Activated CD4-positive, alpha-beta T cell treated with anti-CD3 and anti-CD28 coated beads, Interleukin-2, amount 50 U/mL, for 24 hours (primary cell): ENCODE results near the gene HDAC9.

Experiments
- DNase-seq, 2 donors: peaks; one replicate each; pipeline ENCODE4 v3.0.0-alpha.2; 2020; ENCODE audit warnings: low read depth in 1 of 2, low spot score in 1 of 2

HDAC9 gene

DNA sequence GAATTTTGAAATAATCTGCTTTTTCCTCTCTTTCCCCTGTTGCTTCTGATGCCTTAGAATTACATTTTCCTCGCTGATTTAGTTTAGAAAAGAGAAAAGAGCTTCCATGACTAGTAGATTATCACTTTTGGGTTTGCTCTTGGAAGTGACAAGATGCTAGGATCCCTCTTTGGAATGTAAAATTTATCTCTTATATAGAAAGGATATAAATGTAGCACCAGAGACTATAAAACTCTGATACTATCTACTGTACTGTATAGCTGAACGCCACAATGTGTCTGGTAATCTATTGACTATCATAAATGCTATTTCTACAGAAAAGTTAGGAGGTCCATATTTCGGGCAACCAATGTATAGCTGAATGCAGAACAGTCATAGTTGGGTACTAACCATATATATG, 1.1 kb upstream of the HDAC9 start:
- DNase-seq, result no peak

DNA sequence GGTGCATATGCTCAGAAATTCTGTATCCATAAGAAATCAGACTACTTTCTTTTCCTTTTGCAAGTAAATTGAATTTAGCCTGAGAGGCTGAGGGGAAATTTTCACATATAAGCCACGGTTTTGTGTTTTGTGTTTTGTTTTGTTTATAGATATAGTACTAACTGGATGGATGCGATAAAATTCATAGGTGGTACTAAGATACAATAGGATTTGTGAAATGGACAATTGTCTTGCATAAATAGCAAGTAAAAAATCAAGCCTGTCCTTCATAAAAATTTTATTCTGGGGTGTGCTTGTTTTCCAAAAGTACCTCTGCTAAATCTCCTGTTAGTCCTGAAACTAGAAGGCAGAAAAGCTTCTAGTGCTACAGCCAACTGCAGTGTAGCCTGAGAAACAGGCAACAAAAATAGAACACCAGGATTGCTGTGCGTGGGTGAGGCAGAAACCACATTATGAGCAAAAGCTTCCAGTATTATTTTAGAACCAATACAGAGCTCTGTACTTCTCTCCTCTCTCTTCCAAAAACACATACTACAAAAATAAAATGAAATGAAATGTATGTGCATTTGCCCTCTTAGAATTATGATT, 634 bp upstream of the HDAC9 start:
- no peak for DNase-seq

DNA sequence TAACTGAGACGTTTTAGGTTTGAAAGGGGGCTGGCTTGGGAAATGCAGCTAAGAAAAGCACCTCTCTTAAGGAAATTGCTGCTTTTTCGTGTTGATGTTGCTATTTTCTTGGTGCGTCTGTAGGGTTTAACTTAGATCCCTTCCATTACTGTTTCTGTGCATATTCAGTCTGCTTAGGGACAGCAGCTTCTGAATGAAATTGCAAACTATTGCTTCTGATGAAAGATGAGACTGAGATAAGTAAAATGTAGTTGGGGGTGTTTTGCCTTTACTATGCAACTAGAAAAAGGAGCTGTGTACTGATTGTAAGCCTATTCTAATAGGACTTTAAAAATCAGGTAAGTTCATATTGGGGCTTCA, 772 bp downstream of the HDAC9 start:
- DNase-seq, result no peak

DNA sequence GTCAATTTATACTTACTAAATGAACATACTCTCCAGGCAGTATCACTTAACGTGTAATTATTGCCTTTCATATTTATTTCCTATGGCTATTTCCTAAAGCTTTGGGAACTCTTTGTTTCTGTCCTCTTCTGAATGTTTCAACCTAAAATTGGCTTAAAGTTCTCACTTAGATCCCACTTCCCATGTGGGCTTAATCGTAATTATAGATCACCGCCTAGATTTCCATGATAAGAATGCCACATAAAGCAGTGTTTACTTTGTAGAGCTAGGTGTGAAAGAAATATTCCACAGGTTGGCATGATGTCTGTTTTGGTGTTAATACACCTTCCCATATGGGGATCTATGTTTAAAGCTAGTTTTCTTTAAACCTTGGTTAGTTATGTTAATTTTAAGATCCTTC, 1.5 kb downstream of the HDAC9 start:
- DNase-seq, result no peak

DNA sequence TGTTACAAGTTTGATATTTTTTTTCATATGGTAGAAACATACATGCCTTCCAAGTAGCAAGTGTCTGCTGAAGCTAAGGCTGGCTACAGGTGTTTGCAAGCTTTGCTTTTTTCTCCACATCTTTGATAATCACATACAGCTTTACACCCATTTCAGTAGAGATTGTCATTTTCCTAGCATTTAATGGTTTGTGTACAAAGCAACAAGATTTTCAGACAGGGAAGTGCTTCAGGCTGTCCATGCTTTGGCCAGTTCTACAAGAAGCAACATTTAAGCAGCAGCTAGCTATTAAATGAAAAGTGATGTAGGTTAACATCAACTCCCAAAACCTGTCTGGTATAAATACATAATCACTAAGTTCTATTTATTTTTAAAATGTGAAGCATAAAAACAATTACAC, 2.3 kb downstream of the HDAC9 start:
- DNase-seq, result no peak

DNA sequence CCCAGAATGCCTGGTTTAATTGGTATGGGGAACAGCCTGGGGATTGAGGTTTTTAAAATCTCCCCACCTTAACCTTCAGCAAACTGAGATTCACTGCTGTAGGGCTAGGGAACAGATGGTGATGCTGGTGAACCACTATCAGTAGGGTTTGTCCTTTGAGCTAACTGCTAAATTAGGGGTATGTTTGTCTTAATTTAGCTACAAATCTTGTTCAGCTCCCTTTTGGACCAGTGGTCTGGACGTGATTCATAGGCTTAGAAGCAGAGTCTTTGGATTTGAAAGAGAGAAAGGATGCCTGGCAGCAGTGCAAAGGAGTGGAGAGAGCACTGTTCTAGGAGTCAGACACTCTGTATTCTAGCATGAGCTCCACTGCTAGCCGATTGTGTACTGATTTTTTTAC, 2.8 kb downstream of the HDAC9 start:
- no peak for DNase-seq

DNA sequence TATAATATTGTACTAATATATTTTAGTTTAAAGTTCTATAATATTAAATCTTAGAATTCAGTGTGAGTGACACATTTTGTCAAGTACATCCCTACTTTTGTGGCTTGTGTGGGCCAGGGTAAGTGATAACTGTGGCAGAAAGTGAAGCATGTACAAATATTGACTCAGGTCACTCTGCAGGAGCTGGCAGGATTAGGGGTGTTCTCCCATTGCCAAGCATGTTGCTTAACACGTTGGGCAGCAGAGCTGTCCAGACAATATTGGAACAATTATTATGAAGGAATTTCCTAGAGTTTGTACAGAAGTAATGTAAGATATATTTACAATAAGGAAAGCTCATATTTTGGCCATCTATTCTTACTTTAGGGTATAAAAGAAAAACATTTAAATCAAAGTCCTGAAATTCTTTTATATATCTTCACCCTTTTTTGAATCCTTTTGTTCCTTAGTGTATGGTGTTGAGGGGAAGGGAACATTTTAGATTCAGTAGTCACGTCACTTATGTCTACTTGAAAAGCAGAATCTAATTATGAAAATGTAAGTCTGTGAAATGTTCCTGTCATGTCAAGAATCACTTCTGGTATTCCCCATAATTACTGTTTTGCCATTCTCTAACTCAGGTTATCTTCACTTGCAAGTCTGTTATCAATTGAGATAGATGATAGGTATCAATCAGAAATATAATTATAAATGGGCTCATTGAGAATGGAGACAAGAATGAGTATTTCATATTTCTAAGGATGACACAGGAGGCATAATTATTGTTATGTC, 4.0 kb downstream of the HDAC9 start:
- no peak for DNase-seq

DNA sequence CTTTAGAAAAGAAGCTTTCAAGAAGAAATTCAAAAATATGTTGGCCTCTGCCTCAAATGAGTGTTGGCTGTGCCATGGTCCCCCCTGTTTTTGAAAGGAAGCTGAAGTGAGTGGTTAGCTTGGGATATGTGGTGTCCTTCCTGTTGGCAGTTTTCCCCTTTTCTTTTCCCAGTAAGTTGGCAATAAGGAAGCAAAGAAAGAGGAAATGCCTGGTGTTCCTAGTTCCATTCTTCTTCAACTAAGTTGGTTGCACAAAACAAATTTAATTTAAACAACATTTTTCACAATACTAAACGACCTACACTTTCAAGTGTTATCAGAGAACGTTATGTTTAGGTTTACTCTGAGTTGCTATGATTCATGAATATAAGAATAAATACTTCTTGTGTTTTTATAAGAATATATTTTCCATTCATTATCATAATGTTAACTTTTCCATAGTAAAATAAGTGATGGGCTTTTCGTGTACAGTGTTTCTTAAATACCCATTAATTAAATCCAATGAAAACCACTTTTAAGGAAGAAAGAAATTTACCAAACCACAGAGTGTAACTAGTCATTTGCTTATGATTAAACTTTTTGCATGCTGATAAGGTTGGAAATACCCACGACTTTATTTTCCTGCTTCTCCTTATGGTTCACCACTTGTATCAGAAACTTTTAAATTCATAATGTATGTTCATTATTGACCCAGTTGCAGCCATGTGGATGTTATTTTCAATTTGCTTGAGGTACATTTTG, 7.7 kb downstream of the HDAC9 start:
- DNase-seq, result no peak

DNA sequence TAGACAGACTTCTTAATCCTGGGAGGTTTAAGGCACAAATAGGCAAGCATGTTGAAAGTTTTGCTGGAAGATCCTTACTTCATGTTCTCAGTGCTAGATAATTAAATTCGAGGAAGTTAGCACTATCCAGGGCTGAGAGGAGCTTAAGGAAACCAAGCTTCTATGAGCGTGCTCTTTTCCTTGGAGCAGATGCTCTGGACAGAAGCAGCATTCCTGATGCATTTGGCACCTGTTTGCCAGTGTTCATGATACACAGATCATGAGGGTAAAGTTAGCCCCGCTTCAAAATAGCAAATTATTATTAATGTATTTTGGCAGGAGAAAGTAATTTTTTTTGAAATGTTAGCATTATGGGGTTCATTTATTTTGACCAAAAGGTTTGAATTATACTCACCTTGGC, 9.4 kb downstream of the HDAC9 start:
- no peak for DNase-seq

DNA sequence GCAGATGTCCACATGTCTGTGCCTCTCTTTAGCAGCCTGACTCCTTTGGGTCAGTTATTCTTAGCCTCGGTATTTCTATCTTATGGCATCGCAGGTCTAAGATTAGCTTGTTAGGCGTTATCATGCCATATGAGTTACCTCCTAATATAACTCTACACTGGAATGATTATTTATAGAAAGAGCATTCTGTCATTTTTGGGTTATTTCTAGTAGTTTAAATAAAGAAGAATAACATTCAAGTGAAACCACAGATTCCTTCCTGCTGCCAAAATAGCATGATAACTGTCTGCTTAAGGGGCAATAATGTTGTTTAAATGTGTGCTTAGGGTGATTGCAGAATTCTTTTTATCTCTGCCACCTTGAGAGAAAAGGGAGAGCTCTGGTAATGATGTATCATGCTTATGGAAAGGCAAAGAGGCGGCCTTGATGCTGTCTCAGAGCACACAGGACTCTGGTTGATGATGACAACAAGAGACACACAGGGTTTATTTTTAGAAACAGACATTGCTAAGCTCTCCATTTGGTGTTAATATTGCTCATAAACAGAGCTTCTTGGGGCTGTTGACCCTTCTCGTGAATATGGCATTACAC, 10.4 kb downstream of the HDAC9 start:
- no peak for DNase-seq

DNA sequence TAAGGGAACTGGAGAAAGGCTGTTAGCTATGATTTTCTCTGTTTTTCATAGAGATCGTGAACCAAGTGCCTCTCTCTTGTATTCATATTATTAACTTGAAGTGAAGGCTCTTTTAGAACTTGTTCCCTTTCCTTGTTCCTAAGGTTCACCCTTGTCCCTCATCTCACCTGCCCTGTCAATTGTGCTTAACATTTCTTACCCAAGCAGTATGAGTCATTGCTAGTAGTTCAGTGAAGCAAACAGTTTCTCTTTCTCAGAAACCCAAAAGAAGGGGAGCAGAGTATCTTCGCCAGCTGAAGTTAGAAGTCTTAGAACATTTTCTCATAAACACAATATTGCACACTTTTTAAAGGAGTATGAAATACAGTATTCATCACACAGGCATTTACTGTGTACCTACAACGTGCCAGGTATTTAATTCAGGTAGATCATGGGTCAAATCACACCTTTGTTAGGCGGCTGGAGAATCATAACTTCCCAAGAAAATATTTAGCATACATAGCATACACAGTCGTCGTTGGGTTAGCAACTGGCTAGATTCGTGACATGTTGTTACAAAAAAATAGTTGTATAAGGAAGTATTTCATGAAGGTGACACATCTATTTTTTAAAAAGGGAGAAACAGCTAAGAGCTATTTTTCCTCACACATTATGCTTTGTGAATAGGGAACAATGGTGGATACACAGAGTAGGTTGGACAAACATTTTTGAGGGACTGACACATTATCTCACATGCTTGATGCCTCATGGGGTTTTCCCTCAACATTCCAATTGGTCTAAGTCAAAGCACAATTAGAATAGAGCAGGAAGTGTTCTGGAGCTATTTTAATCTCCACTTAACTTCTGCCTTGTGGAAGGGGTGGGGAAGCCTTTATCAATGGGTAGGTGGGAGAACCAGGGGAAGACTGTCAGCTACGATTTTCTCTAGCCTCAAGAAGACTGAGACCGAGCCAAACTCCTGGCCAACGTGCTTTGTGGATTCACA, 13.2 kb downstream of the HDAC9 start:
- DNase-seq, result no peak

DNA sequence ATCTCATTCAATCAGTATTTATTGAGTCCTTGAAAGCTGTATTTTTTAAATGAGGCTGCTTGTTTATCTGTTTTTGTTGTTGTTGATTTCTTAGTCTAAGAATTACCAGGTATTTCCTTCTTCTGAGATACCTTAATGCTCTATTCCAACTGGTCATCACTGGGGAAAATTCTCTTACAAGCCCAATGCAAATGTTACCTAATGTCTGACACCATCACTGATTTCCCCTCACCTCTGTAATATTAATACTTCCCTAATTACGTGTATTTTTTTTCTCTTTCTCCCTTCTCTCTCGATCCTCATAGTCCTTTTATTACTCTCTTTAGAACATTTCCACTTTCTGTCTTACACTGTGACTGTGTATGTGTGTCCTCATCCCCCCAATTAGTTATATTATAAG, 13.9 kb downstream of the HDAC9 start:
- no peak for DNase-seq

DNA sequence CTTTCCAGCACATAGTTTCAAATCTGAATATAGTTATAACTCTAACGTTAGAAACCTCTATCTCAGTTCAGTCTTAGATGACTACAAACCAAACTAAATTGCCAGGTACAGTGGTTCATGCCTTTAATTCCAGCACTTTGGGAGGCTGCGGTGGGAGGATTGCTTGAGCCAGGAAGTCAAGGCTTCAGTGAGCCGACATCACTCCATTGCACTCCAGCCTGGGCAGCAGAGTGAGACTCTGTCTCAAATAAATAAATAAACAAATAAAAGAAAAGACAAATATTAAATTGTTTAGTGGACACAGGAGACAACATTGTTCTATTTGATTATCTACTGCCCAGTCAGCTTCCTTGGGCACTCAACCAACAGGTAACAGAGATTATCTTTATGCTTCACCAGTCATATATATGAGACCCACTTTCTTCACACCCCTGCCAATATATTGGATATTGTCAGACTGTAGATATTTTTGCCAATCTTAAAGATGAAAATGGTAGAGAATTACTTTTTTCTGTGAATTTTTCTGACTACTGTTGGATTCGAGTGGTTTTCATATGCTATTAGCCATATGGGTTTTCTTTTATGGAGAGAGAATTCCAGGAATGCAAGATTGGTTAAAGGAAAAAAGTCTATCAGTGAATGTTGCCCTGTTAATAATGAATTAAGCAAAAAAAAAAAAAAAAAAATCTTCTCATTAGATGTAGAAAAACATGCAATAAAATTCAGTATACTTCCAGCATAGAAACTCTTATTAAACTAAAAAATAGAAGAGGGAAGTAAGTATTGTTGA, 16.0 kb downstream of the HDAC9 start:
- DNase-seq, result no peak

DNA sequence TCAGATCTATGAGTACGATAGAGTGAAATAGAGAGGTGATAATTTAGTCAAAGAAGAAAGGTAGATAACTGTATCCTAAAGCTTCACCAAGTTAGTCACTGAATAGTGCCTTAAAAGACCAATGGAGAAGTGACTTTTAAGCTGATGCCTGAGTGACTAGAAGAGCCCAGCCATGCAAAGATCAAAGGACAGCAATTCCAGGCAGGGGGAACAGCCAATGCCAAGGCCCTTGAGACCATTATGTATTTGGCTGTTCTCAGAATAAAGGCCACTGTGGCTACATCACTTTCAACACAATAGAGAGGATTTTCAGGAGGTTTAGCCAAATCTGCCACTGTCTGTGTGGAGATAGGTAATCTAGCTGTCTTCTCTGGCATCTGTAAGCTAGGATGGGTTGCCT, 17.8 kb downstream of the HDAC9 start:
- DNase-seq, result no peak

DNA sequence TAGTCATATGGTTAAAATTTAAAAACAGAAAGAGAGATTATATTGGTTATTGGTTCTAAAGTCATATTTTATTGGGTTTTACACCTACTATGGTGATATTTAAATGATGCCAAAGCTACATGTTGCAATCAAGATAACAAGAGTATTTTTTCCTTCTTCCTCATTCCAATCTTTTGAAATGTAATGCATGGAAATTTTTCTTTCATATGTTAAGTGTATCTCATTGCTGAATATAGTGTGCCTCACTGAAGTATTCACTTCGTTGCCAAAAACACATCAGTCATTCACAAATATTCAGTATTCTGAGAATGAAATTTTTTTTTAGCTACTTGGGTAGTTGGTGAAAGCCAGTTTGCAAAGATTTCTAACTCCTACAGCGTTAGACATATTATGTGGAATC, 19.5 kb downstream of the HDAC9 start:
- DNase-seq, result no peak

DNA sequence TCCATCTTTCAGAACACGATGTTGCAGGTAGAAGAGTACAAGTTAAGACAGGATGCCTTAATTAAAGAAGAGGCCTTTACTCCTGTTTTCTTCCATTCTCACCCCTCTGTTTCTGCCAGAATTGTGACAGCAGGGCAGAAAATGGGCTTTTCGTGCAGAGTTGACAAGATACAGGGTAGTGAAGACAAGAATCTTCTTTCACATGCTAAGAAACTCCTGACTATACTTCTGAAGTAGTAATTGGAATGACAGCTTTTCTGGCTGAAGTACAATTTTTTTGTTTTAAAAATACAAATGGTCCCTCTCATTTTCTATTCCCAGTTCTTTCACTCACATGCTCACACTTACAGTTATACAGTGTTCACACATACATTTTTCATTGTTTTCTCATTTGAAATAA, 22.1 kb downstream of the HDAC9 start:
- DNase-seq, result no peak

DNA sequence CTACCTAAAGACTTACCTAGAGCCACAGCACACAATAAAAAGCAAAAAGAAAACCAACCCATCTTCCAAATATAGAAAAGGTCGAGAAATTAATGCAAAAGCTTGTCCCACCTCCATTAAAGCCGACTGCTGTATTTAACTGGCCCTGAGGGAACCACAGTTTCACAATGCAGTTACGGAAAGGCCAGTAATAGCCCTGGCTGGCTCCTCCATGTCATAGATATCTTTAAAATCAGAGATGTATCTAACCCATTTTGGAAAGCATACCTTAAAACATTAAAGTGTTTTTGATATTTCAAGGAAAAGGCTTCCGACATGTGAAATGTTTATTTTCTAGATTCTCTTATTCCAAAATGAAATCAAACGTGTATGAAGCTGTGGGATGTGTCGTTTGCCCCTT, 23.0 kb downstream of the HDAC9 start:
- DNase-seq, result no peak

DNA sequence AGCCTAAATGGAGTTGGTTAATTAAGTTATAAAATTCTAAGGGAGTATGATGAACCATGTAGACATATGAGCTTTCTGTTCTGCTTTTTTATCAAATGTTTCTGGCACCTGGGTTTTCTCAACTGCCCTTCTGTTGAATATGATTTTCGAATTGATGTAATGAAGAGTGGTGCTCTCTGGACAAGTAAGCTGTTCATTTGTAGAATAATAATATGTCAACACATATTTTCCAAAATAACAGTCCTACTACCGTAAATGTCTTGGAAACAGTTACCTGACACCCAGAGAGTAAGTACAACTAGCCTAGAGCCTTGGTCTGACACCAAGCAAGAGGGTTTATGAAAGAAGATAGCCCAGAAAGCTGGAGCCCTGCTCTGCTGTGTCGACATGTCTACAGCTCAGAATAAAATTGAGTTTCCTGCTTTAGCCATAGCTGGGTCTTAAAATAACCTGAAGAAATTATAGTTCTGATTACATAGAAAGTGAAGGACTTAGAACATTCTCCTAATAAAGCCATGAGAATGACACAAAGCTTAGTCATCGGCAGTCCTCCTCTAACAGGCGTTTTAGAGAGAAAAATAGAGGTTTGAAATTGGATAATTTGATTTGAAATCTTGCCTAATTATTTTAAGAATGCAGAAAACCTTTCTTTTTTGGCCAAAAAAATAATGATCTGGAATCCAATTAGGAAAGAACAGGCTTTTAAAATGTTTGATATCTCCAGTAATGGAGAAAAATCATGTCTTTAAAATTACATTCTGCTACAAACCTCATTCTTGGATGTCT, 25.1 kb downstream of the HDAC9 start:
- DNase-seq, result no peak

DNA sequence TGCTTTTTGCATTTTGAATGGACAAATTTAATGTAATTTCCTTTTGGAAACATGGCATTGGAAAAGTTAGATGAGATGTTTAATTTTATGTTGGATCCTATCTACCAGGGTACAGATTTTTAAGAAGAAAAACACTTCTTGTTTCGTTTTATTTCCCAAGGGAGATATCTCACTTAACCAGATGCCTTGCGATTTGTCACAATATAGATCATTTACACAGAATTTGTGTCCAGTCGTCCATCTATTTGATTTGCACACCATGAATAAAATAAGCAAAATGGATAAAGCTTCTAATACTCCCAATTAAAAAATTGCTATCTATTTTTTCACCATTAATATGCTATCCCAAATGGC, 25.7 kb downstream of the HDAC9 start:
- DNase-seq, result no peak
